ENCODE data around the gene ADA.

- TF ChIP-seq CTCF (IDR thresholded peaks at IDR 0.05) (no peak), POLR2A (IDR thresholded peaks at IDR 0.05) (no peak)
Observed at GRCh38 chr20:44627364-44628010, 24.0 kb downstream of the ADA start.

Data from Peyer's patch (tissue), 4 donors.